CD4-positive, alpha-beta T cell treated with Interleukin-1 beta for 1 hour (primary cell): Measurements from ENCODE around the gene E2F6.
"Not testable (repeated sequence)": the region's sequence is repeated elsewhere in the genome, so short reads cannot be mapped to it uniquely, and the experiment has no call there.

Source experiments
- DNase-seq, 2 donors: peaks; one replicate each; pipeline ENCODE4 v3.0.0-alpha.2; 2020 to 2022

The E2F6 gene

DNA sequence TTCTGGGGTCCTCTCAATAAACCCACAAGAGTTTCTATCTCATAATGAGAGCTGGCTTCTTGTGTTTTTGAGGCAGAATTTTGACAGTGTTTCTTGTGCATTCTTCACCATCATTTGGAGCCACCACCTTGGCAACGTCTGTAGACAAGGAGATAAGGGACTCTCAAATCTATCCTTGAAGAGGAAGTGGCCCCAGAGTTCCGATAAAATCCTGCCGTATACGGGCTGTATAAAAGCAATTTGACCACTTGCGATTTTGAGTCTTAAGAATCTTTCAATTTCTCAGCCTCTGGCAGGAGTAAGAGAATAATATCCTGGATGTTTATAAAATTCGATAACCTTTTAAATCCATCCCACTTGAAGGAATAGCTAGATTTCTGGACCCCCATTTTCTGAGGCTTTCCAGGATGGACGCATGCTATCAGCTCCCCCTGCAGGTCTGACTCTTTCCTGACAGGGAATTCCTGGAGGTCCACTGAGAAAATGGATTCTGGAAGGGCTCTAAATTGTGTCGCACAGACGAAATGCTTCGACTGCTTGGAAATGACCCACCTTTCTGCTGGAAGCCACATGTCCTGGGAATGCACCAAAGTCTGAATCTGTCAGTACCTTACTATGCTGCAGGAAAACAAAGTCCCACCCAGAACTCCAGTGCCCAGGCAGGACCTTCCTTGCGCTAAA, 54.1 kb downstream of the E2F6 start:
- DNase-seq: peak in 1 of 2 donors; percentile 2

DNA sequence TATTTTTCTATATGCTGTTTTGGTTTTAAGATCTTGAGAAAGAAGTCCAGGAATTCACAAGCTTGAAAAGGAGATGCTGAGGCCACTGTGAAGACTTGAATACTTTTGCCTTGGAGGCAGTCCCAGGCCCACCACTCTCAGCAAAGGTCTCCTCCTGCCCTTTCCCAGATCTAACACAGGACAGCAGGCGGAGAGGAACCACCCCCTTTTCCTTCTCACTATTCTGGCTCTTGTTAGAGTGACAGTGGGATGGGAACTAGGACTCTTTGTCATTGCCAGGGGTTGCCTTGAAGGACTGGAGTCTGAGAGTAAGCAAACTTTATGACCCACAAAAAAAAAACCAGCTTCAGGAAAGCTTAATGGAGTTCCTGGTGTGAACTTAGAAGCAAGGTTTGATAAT, 54.7 kb downstream of the E2F6 start:
- DNase-seq: no peak

GRCh38 chr2:11410101-11410500, 55.9 kb downstream of the E2F6 start:
- DNase-seq: no peak

DNA sequence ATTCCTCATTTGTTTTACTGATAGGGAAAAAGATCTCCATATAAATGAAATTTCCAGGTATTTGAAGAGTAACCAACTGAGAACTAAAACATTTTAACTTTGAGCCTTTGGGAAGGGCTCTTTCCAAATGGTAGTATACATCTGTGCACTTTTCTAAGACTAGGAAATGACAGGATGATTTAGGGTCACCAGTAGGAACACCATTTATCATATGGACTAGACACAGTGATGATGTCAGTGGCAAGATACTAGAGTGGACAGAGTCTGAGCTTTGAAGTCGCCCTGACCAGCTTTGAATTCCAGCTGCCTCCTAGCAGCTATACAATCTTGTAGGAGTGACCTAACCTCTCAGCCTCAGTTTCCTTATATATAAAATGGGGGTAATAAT, 56.4 kb downstream of the E2F6 start:
- no peak for DNase-seq

DNA sequence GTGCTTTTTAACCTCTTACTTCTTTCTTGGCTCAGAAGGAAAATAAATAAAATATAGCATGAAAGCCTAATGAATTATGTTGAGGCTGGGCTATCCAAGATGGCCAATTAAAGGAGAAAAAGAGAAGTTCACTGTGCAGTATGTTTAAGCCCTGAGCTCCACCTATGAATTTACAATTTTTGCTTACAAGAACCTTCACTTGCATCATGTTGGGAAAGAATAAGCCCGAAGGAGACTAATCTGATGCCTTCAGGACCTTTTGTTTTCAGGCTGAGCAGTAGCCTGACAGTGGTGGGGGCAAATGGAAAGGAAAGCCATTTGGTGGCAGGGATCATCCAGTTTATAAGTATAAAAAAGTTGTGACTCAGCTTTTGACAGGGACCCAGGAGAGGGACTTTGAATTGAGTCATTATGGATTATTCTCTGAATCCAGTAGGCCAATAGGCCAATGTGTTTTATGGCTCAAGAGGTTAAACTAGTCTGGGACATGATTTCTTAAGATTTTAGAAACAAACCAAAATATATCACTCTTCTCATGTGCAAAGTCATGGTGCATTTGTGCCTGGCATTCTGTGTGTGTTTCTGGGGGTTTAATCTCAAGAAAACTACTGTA, 56.9 kb downstream of the E2F6 start:
- DNase-seq: no peak

- no peak for DNase-seq
These were observed 58.5 kb downstream of the E2F6 start for GRCh38 chr2:11407413-11407812.

GRCh38 chr2:11406958-11407381, 59.0 kb downstream of the E2F6 start:
- no peak for DNase-seq

DNA sequence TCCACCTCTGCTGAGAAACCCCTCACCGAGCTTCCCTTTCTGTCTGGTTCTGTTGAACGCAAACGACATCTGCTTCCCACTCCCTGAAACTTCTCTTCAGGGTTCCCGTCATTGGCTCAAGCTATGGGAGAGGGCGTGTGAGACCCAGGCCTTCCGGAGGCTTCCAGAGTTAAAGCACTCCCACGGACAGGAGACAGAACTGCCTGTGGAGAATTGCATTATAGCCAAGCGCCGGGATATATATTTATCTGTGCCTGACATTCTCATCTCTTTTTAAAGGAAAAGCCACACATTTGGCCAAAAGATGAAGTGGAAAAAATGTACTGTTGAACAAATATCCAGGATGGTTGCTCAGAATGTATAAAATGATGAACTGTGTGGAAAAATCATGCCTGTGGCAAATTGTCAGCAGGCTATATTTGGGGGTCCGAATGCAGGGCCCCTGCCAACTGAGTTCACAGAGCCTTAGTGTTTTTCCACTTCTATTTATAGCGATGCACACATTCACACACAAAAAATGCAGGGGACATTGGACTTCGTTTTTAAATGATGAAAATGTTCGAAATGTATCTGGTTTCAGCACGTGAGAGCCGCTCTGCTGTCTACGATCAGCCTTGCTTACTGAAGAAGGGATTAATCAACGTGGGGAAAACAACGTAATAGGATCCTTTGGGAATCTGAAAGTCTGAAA, 59.5 kb downstream of the E2F6 start:
- no peak for DNase-seq

- no peak for DNase-seq
These were observed 60.2 kb downstream of the E2F6 start for GRCh38 chr2:11405599-11406266.

- DNase-seq: not testable (repeated sequence)
These were observed 60.9 kb downstream of the E2F6 start for GRCh38 chr2:11405074-11405406.

- DNase-seq: no peak
These were observed 61.4 kb downstream of the E2F6 start for GRCh38 chr2:11404376-11405073.

- DNase-seq: no peak
These were observed 63.5 kb downstream of the E2F6 start for GRCh38 chr2:11402436-11402835.

- DNase-seq: no peak
These were observed 66.6 kb downstream of the E2F6 start for GRCh38 chr2:11399438-11399762.

DNA sequence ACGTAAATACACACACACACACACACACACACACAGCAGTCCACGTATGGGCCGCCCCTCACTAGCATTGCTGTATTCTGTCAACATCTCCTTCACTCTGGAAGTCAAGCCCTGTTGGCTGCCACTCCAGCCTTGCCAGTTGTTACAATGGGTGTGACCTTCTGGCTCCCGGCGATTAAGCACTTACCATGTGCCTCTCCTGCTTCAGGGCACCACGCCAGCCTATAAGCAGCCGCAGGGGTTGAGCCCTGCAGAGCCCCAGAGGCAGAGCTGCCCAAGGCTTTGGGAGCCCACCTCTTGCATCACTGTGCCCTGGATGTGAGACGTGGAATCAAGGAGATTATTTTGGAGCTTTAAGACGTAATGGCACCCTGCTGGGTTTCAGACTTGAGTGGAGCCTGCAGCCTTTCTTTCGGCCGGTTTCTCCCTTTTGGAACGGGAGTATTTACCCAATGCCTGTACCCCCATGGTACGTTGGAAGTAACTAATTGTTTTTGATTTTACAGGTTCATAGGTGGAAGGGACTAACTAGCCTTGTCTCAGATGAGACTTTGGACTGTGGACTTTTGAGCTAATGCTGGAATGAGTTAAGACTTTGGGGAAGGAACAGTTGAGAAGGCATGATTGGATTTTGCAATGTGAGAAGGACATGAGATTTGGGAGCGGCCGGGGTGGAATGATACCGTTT, 67.1 kb downstream of the E2F6 start:
- no peak for DNase-seq

- no peak for DNase-seq
These were observed 68.4 kb downstream of the E2F6 start for GRCh38 chr2:11397513-11397912.

DNA sequence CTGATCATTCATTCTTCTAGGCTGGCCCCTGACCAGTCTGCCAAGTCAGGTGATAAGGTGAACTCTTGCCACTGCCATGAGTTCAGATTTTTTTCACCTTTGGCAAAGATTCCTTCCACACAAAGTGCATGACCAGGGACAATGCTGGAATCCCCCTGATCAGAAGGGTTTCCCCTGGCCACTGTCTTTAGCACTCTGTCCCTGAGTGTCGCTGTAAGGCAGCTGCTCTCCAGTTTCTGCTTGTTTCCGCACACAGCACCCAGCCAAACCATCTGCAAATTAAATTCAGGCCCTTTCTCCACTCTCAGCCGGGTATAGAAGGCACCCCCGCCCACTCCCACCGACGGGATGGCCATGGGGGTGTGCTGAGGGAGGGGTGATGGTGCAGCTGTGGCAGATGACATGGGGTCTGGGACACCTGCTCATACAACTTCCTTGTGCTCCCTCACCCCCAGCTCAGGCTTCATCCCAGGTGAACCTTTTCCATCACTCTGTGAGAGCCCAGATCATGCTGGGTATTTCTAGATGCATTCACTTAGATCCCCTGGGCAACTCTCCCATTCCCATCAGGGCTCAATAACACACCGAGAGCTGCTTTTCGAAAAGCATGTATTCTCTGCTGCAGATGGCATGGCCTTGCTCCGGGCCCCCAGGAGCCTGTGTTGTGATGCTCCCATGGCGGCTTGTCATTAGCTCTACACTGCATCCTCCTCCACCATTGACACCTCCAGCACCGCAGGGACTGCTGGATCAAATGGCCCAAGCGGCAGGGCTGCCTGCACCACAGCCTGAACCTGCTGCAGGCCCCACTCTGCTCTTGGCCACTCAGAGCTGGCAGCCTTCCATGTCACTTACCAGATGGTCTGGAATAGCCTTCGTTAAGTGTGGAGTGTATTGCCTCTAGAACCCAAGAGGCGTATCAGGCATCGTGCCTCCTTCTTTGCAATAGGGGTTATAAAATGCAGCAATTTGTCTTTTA, 69.2 kb downstream of the E2F6 start:
- DNase-seq: no peak

- DNase-seq: no peak
These were observed 69.9 kb downstream of the E2F6 start for GRCh38 chr2:11396021-11396420.

- no peak for DNase-seq
These were observed 70.6 kb downstream of the E2F6 start for GRCh38 chr2:11395389-11395788.
